ENCODE measurements around the gene TMEM62.
"Not testable (repeated sequence)": the region's sequence is repeated elsewhere in the genome, so short reads cannot be mapped to it uniquely, and the experiment has no call there.

The TMEM62 gene

GRCh38 chr15:43118286-43118685, 15.1 kb upstream of the TMEM62 start:
- DNase-seq (ENCODE audit: low read depth, low spot score): no peak

GRCh38 chr15:43118829-43119228, 14.6 kb upstream of the TMEM62 start:
- H3K4me3 ChIP-seq (ENCODE audit: low read length): no peak overlapping the region
- DNase-seq (ENCODE audit: low read depth, low spot score): no peak

More at GRCh38 chr15:43118286-43118685, 15.1 kb upstream of the TMEM62 start:
- no peak overlapping the region for H3K4me3 ChIP-seq (ENCODE audit: low read length)

- DNase-seq (ENCODE audit: low read depth, low spot score): no peak
- no peak overlapping the region for H3K4me3 ChIP-seq (ENCODE audit: low read length)
These were observed 11.5 kb upstream of the TMEM62 start for GRCh38 chr15:43121863-43122262.

GRCh38 chr15:43125100-43125661, 8.2 kb upstream of the TMEM62 start:
- DNase-seq (ENCODE audit: low read depth, low spot score): no peak
- no peak overlapping the region for H3K4me3 ChIP-seq (ENCODE audit: low read length)

- no peak overlapping the region for H3K4me3 ChIP-seq (ENCODE audit: low read length)
- no peak for DNase-seq (ENCODE audit: low read depth, low spot score)
These were observed 7.0 kb upstream of the TMEM62 start for GRCh38 chr15:43126356-43126755.

- H3K4me3 ChIP-seq (ENCODE audit: low read length): no peak overlapping the region
- DNase-seq (ENCODE audit: low read depth, low spot score): no peak
These were observed 5.6 kb upstream of the TMEM62 start for GRCh38 chr15:43127752-43128151.

GRCh38 chr15:43128174-43128979, 5.0 kb upstream of the TMEM62 start:
- not testable (repeated sequence) for H3K4me3 ChIP-seq (ENCODE audit: low read length); DNase-seq (ENCODE audit: low read depth, low spot score)

GRCh38 chr15:43128980-43129335, 4.4 kb upstream of the TMEM62 start:
- DNase-seq (ENCODE audit: low read depth, low spot score): no peak

GRCh38 chr15:43132830-43133429, 456 bp upstream of the TMEM62 start:
- H3K4me3 ChIP-seq (ENCODE audit: low read length): peak overlapping the region; percentile 62
- no peak for DNase-seq (ENCODE audit: low read depth, low spot score)

More at GRCh38 chr15:43128980-43129335, 4.4 kb upstream of the TMEM62 start:
- no peak overlapping the region for H3K4me3 ChIP-seq (ENCODE audit: low read length)

GRCh38 chr15:43134157-43134635, 810 bp downstream of the TMEM62 start:
- DNase-seq (ENCODE audit: low read depth, low spot score): no peak

GRCh38 chr15:43135351-43135750, 2.0 kb downstream of the TMEM62 start:
- H3K4me3 ChIP-seq (ENCODE audit: low read length): no peak overlapping the region
- no peak for DNase-seq (ENCODE audit: low read depth, low spot score)

More at GRCh38 chr15:43134157-43134635, 810 bp downstream of the TMEM62 start:
- H3K4me3 ChIP-seq (ENCODE audit: low read length): peak overlapping the region; percentile 62

GRCh38 chr15:43143203-43143941, 10.0 kb downstream of the TMEM62 start:
- H3K4me3 ChIP-seq (ENCODE audit: low read length): no peak overlapping the region
- DNase-seq (ENCODE audit: low read depth, low spot score): no peak

- H3K4me3 ChIP-seq (ENCODE audit: low read length): no peak overlapping the region
- peak; percentile 21 for DNase-seq (ENCODE audit: low read depth, low spot score)
These were observed 11.1 kb downstream of the TMEM62 start for GRCh38 chr15:43144512-43144911.

GRCh38 chr15:43146184-43146583, 12.8 kb downstream of the TMEM62 start:
- no peak overlapping the region for H3K4me3 ChIP-seq (ENCODE audit: low read length)

GRCh38 chr15:43150191-43150929, 17.0 kb downstream of the TMEM62 start:
- no peak for DNase-seq (ENCODE audit: low read depth, low spot score)
- H3K4me3 ChIP-seq (ENCODE audit: low read length): no peak overlapping the region

More at GRCh38 chr15:43146184-43146583, 12.8 kb downstream of the TMEM62 start:
- DNase-seq (ENCODE audit: low read depth, low spot score): no peak

- no peak overlapping the region for H3K4me3 ChIP-seq (ENCODE audit: low read length)
- peak; percentile 93 for DNase-seq (ENCODE audit: low read depth, low spot score)
These were observed 18.3 kb downstream of the TMEM62 start for GRCh38 chr15:43151688-43152087.

- DNase-seq (ENCODE audit: low read depth, low spot score): no peak
These were observed 19.9 kb downstream of the TMEM62 start for GRCh38 chr15:43153269-43153668.

GRCh38 chr15:43165801-43166325, 32.5 kb downstream of the TMEM62 start:
- no peak overlapping the region for H3K4me3 ChIP-seq (ENCODE audit: low read length)
- DNase-seq (ENCODE audit: low read depth, low spot score): no peak

More at GRCh38 chr15:43153269-43153668, 19.9 kb downstream of the TMEM62 start:
- H3K4me3 ChIP-seq (ENCODE audit: low read length): no peak overlapping the region

All from Jurkat, Clone E6-1 (cell line).